Left cardiac atrium (tissue), 4 donors: ENCODE data around the gene AFAP1. TPM values are rescaled to one million over a fixed set of nuclear protein-coding genes. Genes with fewer than 3 reads are reported as not detected.

Source experiments
- ATAC-seq, 2 donors: fragments of 200-7000 bp; cut with Tn5 transposase; one replicate each; pipeline ENCODE4 v1.9.1; 2020; ENCODE audit warnings: mild to moderate bottlenecking in 2 of 2, moderate library complexity in 2 of 2
- DNase-seq: peaks from one replicate; pipeline ENCODE4 v3.0.0-alpha.2; 2020
- intact Hi-C, 2 donors: fragments of 100-400 bp; cut with DNase I; formaldehyde crosslinking; loops; one replicate each; pipeline versions ENCODE4 v1.14.1 to v1.15.1; 2022 to 2023
- total RNA-seq, 2 donors: library from RNA; stranded (reverse); fragmentation: NEBNext Ultra II Directional; extraction: Animal tissue kit (Norgen Biotek cat#: 25700); gene quantifications; one replicate each; pipeline ENCODE4 v1.2.1, GENCODE V29; 2021
- donor health status: DM: no; HTN: yes; CAD: no.
- donor health status: DM: no; HTN: yes; CAD: no; lungs with severe emphysema.
- donor health status: DM: yes; HTN: yes; CAD: no.
- donor health status: Dilated cardiomyopathy.

The AFAP1 gene
- total RNA-seq, 2 donors from 2014 or later, result 19.6 to 33.3 TPM

- ATAC-seq (no peak), DNase-seq (peak; percentile 17)
- intact Hi-C loops, result loop anchor here (5.0 kb wide), 2 partner anchors 39 to 224 kb away; no protein-coding TSS in a partner anchor
These were observed 176.6 kb downstream of the AFAP1 start for GRCh38 chr4:7763106-7763505.

GRCh38 chr4:7762376-7763030 lies 177.2 kb downstream of the AFAP1 start:
- intact Hi-C loops, result loop anchor here (5.0 kb wide), 2 partner anchors 40 to 225 kb away; no protein-coding TSS in a partner anchor
- no peak for DNase-seq
- no peak for ATAC-seq

GRCh38 chr4:7761720-7762119 lies 177.9 kb downstream of the AFAP1 start:
- intact Hi-C loops, result loop anchor here (2.0 to 5.0 kb wide), 3 partner anchors 41 to 226 kb away; no protein-coding TSS in a partner anchor

GRCh38 chr4:7761312-7761711 lies 178.3 kb downstream of the AFAP1 start:
- ATAC-seq (no peak), DNase-seq (peak; percentile 19)
- intact Hi-C loops, result loop anchor here (2.0 to 5.0 kb wide), 3 partner anchors 41 to 226 kb away; no protein-coding TSS in a partner anchor

More at GRCh38 chr4:7761720-7762119, 177.9 kb downstream of the AFAP1 start:
- peak; percentile 89 for DNase-seq
- ATAC-seq, result peak; percentile 78 to 85

- intact Hi-C loops, result loop anchor here (2.0 to 5.0 kb wide), 3 partner anchors 42 to 227 kb away; no protein-coding TSS in a partner anchor
- ATAC-seq (no peak), DNase-seq (peak; percentile 7)
These were observed 179.0 kb downstream of the AFAP1 start for GRCh38 chr4:7760706-7761105.

- intact Hi-C loops, result loop anchor here (2.0 to 5.0 kb wide), 3 partner anchors 42 to 227 kb away; no protein-coding TSS in a partner anchor
- DNase-seq (peak; percentile 7), ATAC-seq (no peak)
These were observed 179.4 kb downstream of the AFAP1 start for GRCh38 chr4:7760228-7760627.

- ATAC-seq (no peak), DNase-seq (no peak)
- intact Hi-C loops, result loop anchor here (2.0 to 5.0 kb wide), 3 partner anchors 43 to 228 kb away; no protein-coding TSS in a partner anchor
These were observed 180.0 kb downstream of the AFAP1 start for GRCh38 chr4:7759635-7760034.

GRCh38 chr4:7759216-7759615 lies 180.4 kb downstream of the AFAP1 start:
- no peak for ATAC-seq
- intact Hi-C loops, result no loop called here
- no peak for DNase-seq

GRCh38 chr4:7758476-7758875 lies 181.2 kb downstream of the AFAP1 start:
- intact Hi-C loops, result no loop called here
- no peak for DNase-seq
- no peak for ATAC-seq

- no peak for ATAC-seq
- DNase-seq, result no peak
- intact Hi-C loops, result no loop called here
These were observed 181.9 kb downstream of the AFAP1 start for GRCh38 chr4:7757501-7758471.

- ATAC-seq (no peak), DNase-seq (no peak)
- intact Hi-C loops, result no loop called here
These were observed 182.9 kb downstream of the AFAP1 start for GRCh38 chr4:7756561-7757355.

GRCh38 chr4:7756071-7756470 lies 183.6 kb downstream of the AFAP1 start:
- ATAC-seq (no peak), DNase-seq (peak; percentile 12)
- intact Hi-C loops, result no loop called here

GRCh38 chr4:7755561-7755960 lies 184.1 kb downstream of the AFAP1 start:
- intact Hi-C loops, result no loop called here
- ATAC-seq, result no peak
- DNase-seq, result no peak

GRCh38 chr4:7754565-7755262 lies 184.9 kb downstream of the AFAP1 start:
- DNase-seq (no peak), ATAC-seq (no peak)
- intact Hi-C loops, result no loop called here

- DNase-seq (no peak), ATAC-seq (no peak)
- intact Hi-C loops, result no loop called here
These were observed 185.7 kb downstream of the AFAP1 start for GRCh38 chr4:7753931-7754465.

GRCh38 chr4:7753271-7753670 lies 186.4 kb downstream of the AFAP1 start:
- DNase-seq, result no peak
- intact Hi-C loops, result no loop called here
- no peak for ATAC-seq

GRCh38 chr4:7752649-7753048 lies 187.0 kb downstream of the AFAP1 start:
- ATAC-seq (no peak), DNase-seq (no peak)
- intact Hi-C loops, result no loop called here

- ATAC-seq (no peak), DNase-seq (no peak)
- intact Hi-C loops, result no loop called here
These were observed 188.7 kb downstream of the AFAP1 start for GRCh38 chr4:7750972-7751371.
